H9 (cell line): ENCODE measurements around the gene COL4A1. TPM values are rescaled to one million over a fixed set of nuclear protein-coding genes. Genes with fewer than 3 reads are reported as not detected.
"Not testable (repeated sequence)": the region's sequence is repeated elsewhere in the genome, so short reads cannot be mapped to it uniquely, and the experiment has no call there.

ENCODE experiments used
- DNase-seq: peaks from one replicate; pipeline ENCODE4 v3.0.0-alpha.2; 2017
- H2AFZ ChIP-seq: one replicate; pipeline ENCODE4 v1.6.1; 2013; ENCODE audit warnings: mild to moderate bottlenecking, low read length, control low read depth, moderate library complexity
- H2AK5ac ChIP-seq: 2 replicates; pipeline ENCODE4 v1.6.1; 2013; ENCODE audit warnings: low read length, control low read depth, mixed read lengths; ENCODE audit not compliant: insufficient read length
- H2BK120ac ChIP-seq: one replicate; pipeline ENCODE4 v1.6.1; 2013; ENCODE audit warnings: low read depth, mild to moderate bottlenecking, low read length, control low read depth, inconsistent platforms; ENCODE audit not compliant: poor library complexity, severe bottlenecking
- H2BK12ac ChIP-seq: 2 replicates; pipeline ENCODE4 v1.6.1; 2013; ENCODE audit warnings: low read length, control low read depth, mixed read lengths, low read depth; ENCODE audit not compliant: insufficient read length
- H2BK15ac ChIP-seq: 2 replicates; pipeline ENCODE4 v1.6.1; 2013; ENCODE audit warnings: low read depth, low read length, control low read depth
- H2BK20ac ChIP-seq: one replicate; pipeline ENCODE4 v1.6.1; 2013; ENCODE audit warnings: low read depth, mild to moderate bottlenecking, low read length, control low read depth, inconsistent platforms; ENCODE audit not compliant: poor library complexity, severe bottlenecking
- H2BK5ac ChIP-seq: 2 replicates; pipeline ENCODE4 v1.6.1; 2013; ENCODE audit warnings: low read length, control low read depth, mixed read lengths; ENCODE audit not compliant: insufficient read length
- H3K14ac ChIP-seq: 2 replicates; pipeline ENCODE4 v1.6.1; 2013; ENCODE audit warnings: low read length, control low read depth; ENCODE audit not compliant: insufficient read depth
- H3K18ac ChIP-seq: 2 replicates; pipeline ENCODE4 v1.6.1; 2013; ENCODE audit warnings: low read depth, mild to moderate bottlenecking, mixed read lengths, low read length, control low read depth; ENCODE audit not compliant: insufficient read length
- H3K23ac ChIP-seq: 2 replicates; pipeline ENCODE4 v1.6.1; 2013; ENCODE audit warnings: low read length, control low read depth, mixed read lengths, low read depth; ENCODE audit not compliant: insufficient read length
- H3K23me2 ChIP-seq: 2 replicates; pipeline ENCODE4 v1.6.1; 2013; ENCODE audit warnings: low read depth, mild to moderate bottlenecking, mixed read lengths, low read length, control low read depth; ENCODE audit not compliant: insufficient read length, poor library complexity, severe bottlenecking
- H3K27ac ChIP-seq: 2 replicates; pipeline ENCODE4 v1.5.1; 2013; ENCODE audit warnings: low read length, control low read depth, mixed read lengths, low read depth; ENCODE audit not compliant: insufficient read length
- H3K27me3 ChIP-seq: 2 replicates; pipeline ENCODE4 v1.6.1; 2013; ENCODE audit warnings: low read length, control low read depth, inconsistent platforms; ENCODE audit not compliant: insufficient read depth
- H3K4ac ChIP-seq: 2 replicates; pipeline ENCODE4 v1.6.1; 2013; ENCODE audit warnings: low read depth, mild to moderate bottlenecking, control low read depth, inconsistent platforms, low read length, moderate library complexity
- H3K4me1 ChIP-seq: 2 replicates; pipeline ENCODE4 v1.6.1; 2013; ENCODE audit warnings: low read length, control low read depth, inconsistent platforms; ENCODE audit not compliant: insufficient read depth
- H3K4me2 ChIP-seq: 2 replicates; pipeline ENCODE4 v1.6.1; 2013; ENCODE audit warnings: low read length, control low read depth, mixed read lengths; ENCODE audit not compliant: insufficient read length, insufficient read depth
- H3K56ac ChIP-seq: 2 replicates; pipeline ENCODE4 v1.6.1; 2013; ENCODE audit warnings: low read depth, mild to moderate bottlenecking, mixed read lengths, low read length, control low read depth; ENCODE audit not compliant: insufficient read length
- H3K79me1 ChIP-seq: 2 replicates; pipeline ENCODE4 v1.6.1; 2013; ENCODE audit warnings: low read depth, mild to moderate bottlenecking, moderate library complexity, low read length, control low read depth, inconsistent platforms; ENCODE audit not compliant: insufficient read depth, poor library complexity, severe bottlenecking
- H3K79me2 ChIP-seq: 2 replicates; pipeline ENCODE4 v1.6.1; 2013; ENCODE audit warnings: low read length, control low read depth, inconsistent platforms; ENCODE audit not compliant: insufficient read depth
- H3K9ac ChIP-seq: 2 replicates; pipeline ENCODE4 v1.6.1; 2013; ENCODE audit warnings: low read length, control low read depth, mixed read lengths; ENCODE audit not compliant: insufficient read length; ENCODE audit errors: extremely low read depth
- H3K9me3 ChIP-seq: one replicate; pipeline ENCODE4 v1.6.1; 2013; ENCODE audit warnings: low read depth, low read length, inconsistent platforms; ENCODE audit not compliant: control insufficient read depth
- H3T11ph ChIP-seq: one replicate; pipeline ENCODE4 v1.6.1; 2013; ENCODE audit warnings: mild to moderate bottlenecking, low read length, control low read depth, inconsistent platforms
- H4K20me1 ChIP-seq: one replicate; pipeline ENCODE4 v1.6.1; 2013; ENCODE audit not compliant: control insufficient read depth, insufficient read length, insufficient read depth
- H4K5ac ChIP-seq: 2 replicates; pipeline ENCODE4 v1.6.1; 2013; ENCODE audit warnings: low read depth, mild to moderate bottlenecking, mixed read lengths, low read length, control low read depth; ENCODE audit not compliant: insufficient read length
- H4K8ac ChIP-seq: replicated peaks from 2 replicates; pipeline ENCODE4 v1.6.1; 2013; ENCODE audit warnings: low read length, control low read depth, mixed read lengths, low read depth; ENCODE audit not compliant: insufficient read length
- H4K91ac ChIP-seq: 2 replicates; pipeline ENCODE4 v1.6.1; 2013; ENCODE audit warnings: low read depth, mild to moderate bottlenecking, moderate library complexity, mixed read lengths, low read length, control low read depth; ENCODE audit not compliant: insufficient read length
- H3K27ac Mint-ChIP-seq, 3 experiments: 2 replicates in 2 of 3; 3 replicates in 1 of 3; pipeline ENCODE4 v1.8.0; 2020 to 2021; ENCODE audit warnings: mixed read lengths in 3 of 3, mild to moderate bottlenecking in 1 of 3, moderate library complexity in 1 of 3
- H3K27me3 Mint-ChIP-seq: 2 replicates; pipeline ENCODE4 v1.8.0; 2021; ENCODE audit warnings: low read depth, mild to moderate bottlenecking, moderate library complexity, mixed read lengths
- H3K36me3 Mint-ChIP-seq, 3 experiments: 2 replicates in 2 of 3; 3 replicates in 1 of 3; pipeline ENCODE4 v1.8.0; 2020 to 2021; ENCODE audit warnings: low read depth in 3 of 3, mixed read lengths in 3 of 3; ENCODE audit not compliant: insufficient read depth in 1 of 3
- H3K4me1 Mint-ChIP-seq, 2 experiments: 2 replicates each; pipeline ENCODE4 v1.8.0; 2020; ENCODE audit warnings: mixed read lengths in 2 of 2
- H3K4me3 Mint-ChIP-seq, 2 experiments: 2 replicates in 1 of 2; 3 replicates in 1 of 2; pipeline ENCODE4 v1.8.0; 2020 to 2021; ENCODE audit warnings: mild to moderate bottlenecking in 2 of 2, mixed read lengths in 2 of 2, moderate library complexity in 1 of 2
- H3K9me3 Mint-ChIP-seq, 2 experiments: 2 replicates in 1 of 2; 3 replicates in 1 of 2; pipeline ENCODE4 v1.8.0; 2020; ENCODE audit warnings: mild to moderate bottlenecking in 2 of 2, mixed read lengths in 2 of 2, moderate library complexity in 1 of 2
- WGBS: extraction: QIAGEN DNeasy Blood & Tissue Kit; methylation state at CpG from one replicate; pipeline ENCODE4 v1.1.7; 2013; ENCODE audit warnings: missing lambda C conversion rate, low lambda C conversion rate, mixed read lengths; ENCODE audit not compliant: insufficient read length; ENCODE audit errors: extremely low coverage; 5-methylcytosine and 5-hydroxymethylcytosine counted together
- total RNA-seq: library from RNA; stranded (reverse); gene quantifications from 2 replicates; pipeline ENCODE4 v1.2.1, GENCODE V29; 2021
- TF ChIP-seq, protein P1 (sequence below): fragments of 200-600 bp; sonication (generic); conservative IDR thresholded peaks from 3 replicates; pipeline ENCODE4 v1.8.0; 2021; ENCODE audit warnings: antibody characterized with exemption, mild to moderate bottlenecking

COL4A1 gene
- total RNA-seq, 1 experiment from 2014 or later = 73.1 TPM

DNA sequence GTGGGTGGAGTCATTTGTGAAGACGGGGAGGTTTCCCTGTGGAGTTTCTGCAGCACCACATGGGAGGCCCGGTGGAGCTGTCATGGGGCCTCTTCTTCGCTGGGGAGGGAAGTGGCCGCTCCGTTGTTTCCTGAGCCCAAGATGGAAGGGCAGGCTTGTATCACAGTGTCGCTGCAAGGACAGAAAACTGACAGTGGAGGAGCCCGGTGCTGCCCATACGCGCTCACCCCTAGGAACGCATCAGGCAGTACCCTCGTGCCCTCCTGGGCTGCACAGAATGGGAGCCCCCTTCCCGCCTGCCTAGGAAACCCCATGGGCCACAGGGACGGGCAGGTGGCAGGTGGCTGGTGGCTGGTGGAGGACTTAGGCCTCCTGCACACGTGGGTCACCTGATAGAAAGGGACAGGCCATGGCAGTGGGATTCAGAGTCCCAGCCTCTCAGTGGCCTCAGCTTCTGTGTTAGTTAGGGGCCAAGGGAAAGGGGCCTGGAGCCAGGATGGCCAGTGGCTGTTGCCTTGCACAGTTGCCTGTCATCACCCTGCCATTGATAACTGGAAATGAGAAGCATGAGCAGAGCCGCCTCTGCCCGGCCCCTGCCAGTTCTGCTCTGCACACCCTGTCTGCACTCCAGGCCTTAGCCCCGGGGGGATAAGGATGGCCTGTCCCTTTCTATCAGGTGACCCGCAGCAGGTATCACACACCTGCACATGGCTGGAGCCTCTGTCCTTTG lies 7.7 kb upstream of the COL4A1 start:
- Histone ChIP-seq H3K79me1 (no peaks in the 10 kb centered on the region), H3K56ac (no peak overlapping the region), H4K20me1 (no peaks in the 10 kb centered on the region), H3K79me2 (peaks cover 4% of the 10 kb centered on the region; the same call in 1 of the 2 replicates), H4K91ac (no peak overlapping the region), H3K23me2 (no peaks in the 10 kb centered on the region), H2BK15ac (no peak overlapping the region), H2AK5ac (no peak overlapping the region), H3K4ac (no peak overlapping the region), H3K4me1 (peaks cover 3% of the 10 kb centered on the region; the same call in 1 of the 2 replicates), H3T11ph (no peak overlapping the region), H4K5ac (no peak overlapping the region), H3K23ac (no peak overlapping the region), H2BK5ac (no peak overlapping the region), H3K9me3 (no peaks in the 10 kb centered on the region), H3K18ac (no peak overlapping the region), H2AFZ (no peak overlapping the region), H4K8ac (no peak overlapping the region), H3K27ac (no peak overlapping the region), H2BK12ac (no peak overlapping the region), H3K27me3 (no peaks in the 10 kb centered on the region), H3K4me2 (no peak overlapping the region), H3K14ac (no peak overlapping the region; the same call in 1 of the 2 replicates), H3K9ac (no peak overlapping the region), H2BK20ac (no peak overlapping the region), H2BK120ac (no peak overlapping the region)
- Mint-ChIP-seq H3K4me3 (no peak overlapping the region), H3K4me1 (peaks cover 18 to 19% of the 10 kb centered on the region in 2 experiments), H3K36me3 (peaks cover 5 to 22% (median 14%) of the 10 kb centered on the region in 3 experiments), H3K9me3 (no peaks in the 10 kb centered on the region; a peak in 1 of 5 replicates), H3K27ac (no peak overlapping the region), H3K27me3 (no peaks in the 10 kb centered on the region; the same call in 1 of the 2 replicates)
- TF ChIP-seq, protein P1, sequence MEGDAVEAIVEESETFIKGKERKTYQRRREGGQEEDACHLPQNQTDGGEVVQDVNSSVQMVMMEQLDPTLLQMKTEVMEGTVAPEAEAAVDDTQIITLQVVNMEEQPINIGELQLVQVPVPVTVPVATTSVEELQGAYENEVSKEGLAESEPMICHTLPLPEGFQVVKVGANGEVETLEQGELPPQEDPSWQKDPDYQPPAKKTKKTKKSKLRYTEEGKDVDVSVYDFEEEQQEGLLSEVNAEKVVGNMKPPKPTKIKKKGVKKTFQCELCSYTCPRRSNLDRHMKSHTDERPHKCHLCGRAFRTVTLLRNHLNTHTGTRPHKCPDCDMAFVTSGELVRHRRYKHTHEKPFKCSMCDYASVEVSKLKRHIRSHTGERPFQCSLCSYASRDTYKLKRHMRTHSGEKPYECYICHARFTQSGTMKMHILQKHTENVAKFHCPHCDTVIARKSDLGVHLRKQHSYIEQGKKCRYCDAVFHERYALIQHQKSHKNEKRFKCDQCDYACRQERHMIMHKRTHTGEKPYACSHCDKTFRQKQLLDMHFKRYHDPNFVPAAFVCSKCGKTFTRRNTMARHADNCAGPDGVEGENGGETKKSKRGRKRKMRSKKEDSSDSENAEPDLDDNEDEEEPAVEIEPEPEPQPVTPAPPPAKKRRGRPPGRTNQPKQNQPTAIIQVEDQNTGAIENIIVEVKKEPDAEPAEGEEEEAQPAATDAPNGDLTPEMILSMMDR = no peak
- WGBS = no CpG with 5 or more reads among the region's 18 CpGs
- peak; percentile 20 for DNase-seq

DNA sequence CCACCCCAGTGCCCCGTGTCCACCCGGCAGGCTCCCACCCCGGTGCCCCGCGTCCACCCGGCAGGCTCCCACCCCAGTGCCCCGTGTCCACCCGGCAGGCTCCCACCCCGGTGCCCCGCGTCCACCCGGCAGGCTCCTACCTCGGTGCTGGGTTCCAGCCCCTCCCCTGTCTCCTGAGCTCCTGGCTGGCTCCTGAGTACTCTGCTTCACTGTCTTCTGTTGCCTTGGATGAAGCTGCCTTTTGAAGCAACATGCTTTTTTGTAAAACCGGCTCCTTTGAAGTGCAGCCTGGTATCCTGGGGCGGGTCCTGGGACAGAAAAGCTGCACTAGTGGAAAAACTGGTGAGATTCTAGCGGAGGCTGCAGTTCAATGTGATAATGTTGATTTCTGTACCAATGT lies 6.8 kb upstream of the COL4A1 start:
- H3K36me3 Mint-ChIP-seq = peaks cover 5 to 22% (median 14%) of the 10 kb centered on the region in 3 experiments

More for the DNA sequence above, 6.8 kb upstream of the COL4A1 start:
- H3K4me3 Mint-ChIP-seq, H3K4me2 ChIP-seq, H2BK120ac ChIP-seq, H2AFZ ChIP-seq, H4K20me1 ChIP-seq, H2BK5ac ChIP-seq, H3K4me1 ChIP-seq, H3K79me1 ChIP-seq, H2AK5ac ChIP-seq, H4K8ac ChIP-seq, H3K27ac ChIP-seq, H2BK20ac ChIP-seq, H3T11ph ChIP-seq, H3K18ac ChIP-seq, H4K5ac ChIP-seq, H3K79me2 ChIP-seq, H3K9me3 Mint-ChIP-seq, H3K4ac ChIP-seq, H3K27me3 ChIP-seq, H2BK12ac ChIP-seq, H3K23me2 ChIP-seq, H4K91ac ChIP-seq, H3K23ac ChIP-seq, H3K56ac ChIP-seq, H3K27me3 Mint-ChIP-seq, H3K14ac ChIP-seq, H3K27ac Mint-ChIP-seq, H3K9me3 ChIP-seq, H2BK15ac ChIP-seq, H3K9ac ChIP-seq: not testable (repeated sequence)
- no CpG with 5 or more reads among the region's 16 CpGs for WGBS
- peak; percentile 17 for DNase-seq
- peaks cover 16 to 18% of the 10 kb centered on the region in 2 experiments for H3K4me1 Mint-ChIP-seq
